ENCODE results near the gene NOP16. TPM values are rescaled to one million over a fixed set of nuclear protein-coding genes. Genes with fewer than 3 reads are reported as not detected.

NOP16 gene
- total RNA-seq, 2 experiments from 2014 or later = 44.5 to 46.3 TPM

- peaks cover 11% of the 10 kb centered on the region for H3K4me1 Mint-ChIP-seq (ENCODE audit: low read depth)
- DNase-seq (no peak), ATAC-seq (no peak)
- H3K27ac Mint-ChIP-seq = no peak overlapping the region
- no peak overlapping the region for H3K4me3 Mint-ChIP-seq
- H3K9me3 Mint-ChIP-seq (ENCODE audit: insufficient read depth) = no peaks in the 10 kb centered on the region
- ChIA-PET CTCF (interaction anchor here (1.0 kb wide), 1 partner anchor 9 kb away, joined by 3 read pairs; no protein-coding TSS in a partner anchor), POLR2A (interaction anchor here (0.7 to 1.5 kb wide), 2 partner anchors 10 to 11 kb away, joined by 3 to 6 read pairs; partner anchors contain the start of gene KIAA1191)
- H3K27me3 Mint-ChIP-seq (ENCODE audit: low read depth) = no peaks in the 10 kb centered on the region
- H3K36me3 Mint-ChIP-seq (ENCODE audit: low read depth) = peaks cover 80% of the 10 kb centered on the region
These were observed 38.0 kb downstream of the NOP16 start for GRCh38 chr5:176350416-176350815.

DNA sequence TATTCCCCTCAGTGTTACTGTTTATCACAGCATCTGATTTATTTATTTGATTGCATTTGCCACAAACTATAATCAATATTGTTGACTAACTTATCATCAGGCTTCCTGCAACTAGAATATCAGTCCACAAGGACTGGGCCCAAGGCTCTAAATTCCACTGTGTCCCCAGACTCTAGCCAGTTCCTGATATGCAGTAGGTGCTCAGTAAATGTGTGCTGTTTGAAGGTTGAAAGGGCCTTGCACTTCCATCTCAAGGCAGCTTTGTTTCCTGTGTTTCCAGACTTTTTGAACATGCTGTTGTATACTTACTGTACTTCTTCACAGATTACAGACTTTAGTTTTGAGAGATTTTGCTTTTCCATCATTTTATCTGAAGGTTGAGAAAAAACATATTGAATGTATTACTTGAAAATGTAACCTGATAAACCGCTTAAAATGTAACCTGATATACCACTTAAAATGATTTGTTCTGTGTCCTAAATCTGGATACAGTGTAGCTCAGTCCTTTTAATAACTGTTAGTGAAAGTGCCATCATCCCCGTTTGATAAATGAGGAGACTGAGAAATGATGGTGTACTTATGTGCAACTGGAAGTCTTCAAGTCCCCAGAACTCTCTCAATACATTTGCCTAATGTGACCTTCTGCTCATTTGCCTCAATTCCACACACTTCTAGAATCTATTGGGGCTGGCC lies 45.5 kb downstream of the NOP16 start:
- Mint-ChIP-seq H3K27ac (no peak overlapping the region), H3K9me3 (ENCODE audit: insufficient read depth) (no peaks in the 10 kb centered on the region), H3K4me3 (no peak overlapping the region), H3K36me3 (ENCODE audit: low read depth) (peaks cover 26% of the 10 kb centered on the region), H3K4me1 (ENCODE audit: low read depth) (peaks cover 3% of the 10 kb centered on the region), H3K27me3 (ENCODE audit: low read depth) (no peaks in the 10 kb centered on the region)
- CTCF ChIA-PET = no interaction called here
- DNase-seq (no peak), ATAC-seq (no peak)
- POLR2A ChIA-PET = interaction anchor here (0.5 kb wide), 1 partner anchor 247 kb away, joined by 3 read pairs; no protein-coding TSS in a partner anchor

DNA sequence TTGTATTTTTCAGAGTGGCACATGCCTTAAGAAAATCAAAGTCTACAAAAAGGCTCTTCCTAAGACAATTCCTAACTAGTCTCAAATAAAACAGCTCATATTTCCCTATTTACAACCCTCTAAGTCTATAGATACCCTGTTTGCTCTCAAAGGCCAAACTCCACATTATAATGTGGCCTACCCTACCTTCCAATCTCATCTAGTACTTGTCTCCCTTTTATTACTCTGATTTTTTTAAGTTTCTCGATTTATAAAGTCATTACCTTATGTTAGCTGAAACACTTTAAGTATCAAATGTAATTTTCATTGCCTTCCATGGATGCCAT lies 46.3 kb downstream of the NOP16 start:
- H3K27me3 Mint-ChIP-seq (ENCODE audit: low read depth) = no peaks in the 10 kb centered on the region
- POLR2A ChIA-PET = interaction anchor here (0.6 kb wide), 1 partner anchor 51 kb away, joined by 3 read pairs; no protein-coding TSS in a partner anchor
- peaks cover 23% of the 10 kb centered on the region for H3K36me3 Mint-ChIP-seq (ENCODE audit: low read depth)
- DNase-seq (no peak), ATAC-seq (no peak)
- peaks cover 3% of the 10 kb centered on the region for H3K4me1 Mint-ChIP-seq (ENCODE audit: low read depth)
- no peak overlapping the region for H3K4me3 Mint-ChIP-seq
- no peak overlapping the region for H3K27ac Mint-ChIP-seq
- CTCF ChIA-PET = no interaction called here
- no peaks in the 10 kb centered on the region for H3K9me3 Mint-ChIP-seq (ENCODE audit: insufficient read depth)

DNA sequence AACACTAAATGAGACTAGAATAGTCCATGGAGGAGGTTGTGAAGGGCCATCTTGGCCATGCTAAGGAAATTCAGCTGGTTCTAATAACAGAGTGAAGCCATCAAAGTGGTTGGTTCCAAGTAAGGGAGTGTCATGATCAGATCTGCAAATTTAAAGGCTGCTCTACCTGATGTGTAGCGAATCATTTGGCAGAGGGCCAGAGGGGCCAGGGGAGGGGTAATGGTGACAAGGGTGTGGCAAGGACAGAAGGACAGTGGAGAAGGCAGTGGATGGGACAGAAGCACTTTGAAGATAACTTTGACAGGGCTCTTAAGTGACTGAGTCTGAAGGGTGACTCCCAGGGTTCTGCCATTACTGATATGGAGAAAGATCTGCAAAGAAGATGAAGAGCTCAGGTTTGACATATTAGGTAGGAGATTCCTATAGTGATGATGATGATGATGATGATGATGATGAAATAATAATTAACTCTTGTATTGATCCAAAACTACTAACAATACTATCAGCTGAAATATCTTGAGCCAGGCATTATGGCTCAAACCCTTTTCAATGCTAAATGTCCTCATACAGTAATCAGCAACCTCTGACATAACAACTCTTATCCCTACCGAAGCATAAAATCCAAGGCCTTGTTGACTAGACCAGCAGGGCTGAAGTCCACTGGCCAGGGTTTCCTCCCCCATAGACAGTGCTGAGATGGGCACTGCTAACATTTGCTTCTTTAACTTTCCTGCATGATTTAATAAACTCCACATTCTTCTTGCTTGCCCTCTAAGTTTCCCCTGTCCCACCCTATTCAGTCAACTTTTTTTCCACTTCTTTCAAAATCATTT lies 46.9 kb downstream of the NOP16 start:
- ChIA-PET CTCF (no interaction called here), POLR2A (interaction anchor here (0.6 kb wide), 1 partner anchor 52 kb away, joined by 3 read pairs; no protein-coding TSS in a partner anchor)
- DNase-seq (no peak), ATAC-seq (no peak)
- H3K4me1 Mint-ChIP-seq (ENCODE audit: low read depth) = peaks cover 3% of the 10 kb centered on the region
- no peak overlapping the region for H3K4me3 Mint-ChIP-seq
- H3K36me3 Mint-ChIP-seq (ENCODE audit: low read depth) = peaks cover 25% of the 10 kb centered on the region
- no peaks in the 10 kb centered on the region for H3K27me3 Mint-ChIP-seq (ENCODE audit: low read depth)
- no peak overlapping the region for H3K27ac Mint-ChIP-seq
- H3K9me3 Mint-ChIP-seq (ENCODE audit: insufficient read depth) = no peaks in the 10 kb centered on the region

GRCh38 chr5:176339304-176339703 lies 49.1 kb downstream of the NOP16 start:
- Mint-ChIP-seq H3K27me3 (ENCODE audit: low read depth) (no peaks in the 10 kb centered on the region), H3K36me3 (ENCODE audit: low read depth) (peaks cover 22% of the 10 kb centered on the region), H3K27ac (no peak overlapping the region), H3K9me3 (ENCODE audit: insufficient read depth) (peaks cover 4% of the 10 kb centered on the region), H3K4me3 (no peak overlapping the region), H3K4me1 (ENCODE audit: low read depth) (no peaks in the 10 kb centered on the region)
- ATAC-seq (no peak), DNase-seq (no peak)
- ChIA-PET POLR2A (no interaction called here), CTCF (no interaction called here)

DNA sequence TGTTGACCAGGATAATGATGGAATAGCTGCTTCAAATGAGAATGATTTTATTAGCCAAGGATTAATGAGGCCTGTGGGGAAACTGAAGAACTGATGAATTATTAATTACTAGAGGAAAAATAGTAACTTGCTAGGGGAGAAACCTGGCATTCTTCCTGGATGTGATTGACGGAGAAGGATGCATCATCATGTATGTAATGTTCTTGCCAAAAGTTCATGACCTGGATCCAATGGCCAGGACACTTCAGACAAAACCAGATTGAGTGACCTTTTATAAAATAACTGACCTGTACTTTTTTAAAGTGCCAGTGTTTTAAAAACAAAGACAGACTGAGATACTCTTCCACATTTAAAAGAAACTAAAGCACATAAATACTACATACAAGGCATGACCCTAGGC lies 50.5 kb downstream of the NOP16 start:
- H3K4me3 Mint-ChIP-seq = no peak overlapping the region
- H3K36me3 Mint-ChIP-seq (ENCODE audit: low read depth) = peaks cover 27% of the 10 kb centered on the region
- H3K4me1 Mint-ChIP-seq (ENCODE audit: low read depth) = no peaks in the 10 kb centered on the region
- H3K27ac Mint-ChIP-seq = no peak overlapping the region
- H3K27me3 Mint-ChIP-seq (ENCODE audit: low read depth) = no peaks in the 10 kb centered on the region
- DNase-seq (no peak), ATAC-seq (no peak)
- CTCF ChIA-PET = no interaction called here
- POLR2A ChIA-PET = no interaction called here
- peaks cover 11% of the 10 kb centered on the region for H3K9me3 Mint-ChIP-seq (ENCODE audit: insufficient read depth)

- ChIA-PET CTCF (interaction anchor here (0.7 kb wide), 1 partner anchor 41 kb away, joined by 3 read pairs; no protein-coding TSS in a partner anchor), POLR2A (no interaction called here)
- Mint-ChIP-seq H3K4me1 (ENCODE audit: low read depth) (no peaks in the 10 kb centered on the region), H3K36me3 (ENCODE audit: low read depth) (peaks cover 26% of the 10 kb centered on the region), H3K27ac (no peak overlapping the region), H3K27me3 (ENCODE audit: low read depth) (no peaks in the 10 kb centered on the region), H3K9me3 (ENCODE audit: insufficient read depth) (peaks cover 11% of the 10 kb centered on the region), H3K4me3 (no peak overlapping the region)
- no peak for DNase-seq
- no peak for ATAC-seq
These were observed 54.2 kb downstream of the NOP16 start for GRCh38 chr5:176334031-176334770.

Small RNAs within 50 kb of the gene (microRNA-seq; reads per million reads assigned to microRNA genes)
- 6.9 reads per million, percentile 13 among the genes with 10 or more reads in this experiment for gene MIR1271

Other genes with a start within 250 kb of the NOP16 start
- 10 to 100 TPM; 25.7 to 26.3 TPM for gene SIMC1, start 150.2 kb downstream of the NOP16 start, total RNA-seq
- gene KIAA1191, start 26.8 kb downstream of the NOP16 start, total RNA-seq = 10 to 100 TPM; 51.0 to 55.7 TPM
- 10 to 100 TPM in 1 of 2 experiments, 1 to 10 TPM in 1; 8.6 to 11.0 TPM for gene ARL10, start 23.1 kb downstream of the NOP16 start, total RNA-seq
- gene HIGD2A, start 153 bp upstream of the NOP16 start, total RNA-seq = 100 to 1,000 TPM; 129 to 142 TPM
- gene CLTB, start 27.9 kb upstream of the NOP16 start, total RNA-seq = 10 to 100 TPM; 65.4 to 67.7 TPM
- gene FAF2, start 59.8 kb upstream of the NOP16 start, total RNA-seq = 10 to 100 TPM; 31.3 to 31.4 TPM
- 10 to 100 TPM; 88.3 to 92.7 TPM for gene RNF44, start 148.8 kb upstream of the NOP16 start, total RNA-seq
- 1 to 10 TPM; 2.1 to 2.2 TPM for gene CDHR2, start 160.7 kb upstream of the NOP16 start, total RNA-seq
- 1 to 10 TPM; 1.9 to 2.5 TPM for gene GPRIN1, start 221.6 kb upstream of the NOP16 start, total RNA-seq
- not detected for gene SNCB, start 241.9 kb upstream of the NOP16 start, total RNA-seq
- gene EIF4E1B, start 242.1 kb upstream of the NOP16 start, total RNA-seq = not detected

All from activated CD8-positive, alpha-beta T cell treated with anti-CD3 and anti-CD28 coated beads, Interleukin-2, amount 10 ng/mL, durations not matched to agents 7 days and 5 days (primary cell).